Lower leg skin (tissue), 3 donors: ENCODE measurements around the gene TNFSF8.

Experiments
- POLR2A ChIP-seq, 2 donors: fragments of 450-650 bp; IDR thresholded peaks; one replicate each; pipeline ENCODE4 v1.6.1; 2016 to 2017; ENCODE audit warnings: antibody characterized with exemption in 2 of 2, mild to moderate bottlenecking in 1 of 2, moderate library complexity in 1 of 2
- TF ChIP-seq, protein P1 (sequence below), 3 donors: fragments of 450-650 bp; IDR thresholded peaks; one replicate each; pipeline ENCODE4 v1.5.1; 2016; ENCODE audit warnings: antibody characterized with exemption in 3 of 3, mild to moderate bottlenecking in 3 of 3, moderate library complexity in 2 of 3

- TF ChIP-seq, protein P1, sequence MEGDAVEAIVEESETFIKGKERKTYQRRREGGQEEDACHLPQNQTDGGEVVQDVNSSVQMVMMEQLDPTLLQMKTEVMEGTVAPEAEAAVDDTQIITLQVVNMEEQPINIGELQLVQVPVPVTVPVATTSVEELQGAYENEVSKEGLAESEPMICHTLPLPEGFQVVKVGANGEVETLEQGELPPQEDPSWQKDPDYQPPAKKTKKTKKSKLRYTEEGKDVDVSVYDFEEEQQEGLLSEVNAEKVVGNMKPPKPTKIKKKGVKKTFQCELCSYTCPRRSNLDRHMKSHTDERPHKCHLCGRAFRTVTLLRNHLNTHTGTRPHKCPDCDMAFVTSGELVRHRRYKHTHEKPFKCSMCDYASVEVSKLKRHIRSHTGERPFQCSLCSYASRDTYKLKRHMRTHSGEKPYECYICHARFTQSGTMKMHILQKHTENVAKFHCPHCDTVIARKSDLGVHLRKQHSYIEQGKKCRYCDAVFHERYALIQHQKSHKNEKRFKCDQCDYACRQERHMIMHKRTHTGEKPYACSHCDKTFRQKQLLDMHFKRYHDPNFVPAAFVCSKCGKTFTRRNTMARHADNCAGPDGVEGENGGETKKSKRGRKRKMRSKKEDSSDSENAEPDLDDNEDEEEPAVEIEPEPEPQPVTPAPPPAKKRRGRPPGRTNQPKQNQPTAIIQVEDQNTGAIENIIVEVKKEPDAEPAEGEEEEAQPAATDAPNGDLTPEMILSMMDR (IDR thresholded peaks at IDR 0.05), result no peak
- no peak for TF ChIP-seq POLR2A (IDR thresholded peaks at IDR 0.05)
Measured at GRCh38 chr9:114925672-114926071, 4.7 kb downstream of the TNFSF8 start.
